ENCODE data around the gene ZNF224.

ZNF224 gene

DNA sequence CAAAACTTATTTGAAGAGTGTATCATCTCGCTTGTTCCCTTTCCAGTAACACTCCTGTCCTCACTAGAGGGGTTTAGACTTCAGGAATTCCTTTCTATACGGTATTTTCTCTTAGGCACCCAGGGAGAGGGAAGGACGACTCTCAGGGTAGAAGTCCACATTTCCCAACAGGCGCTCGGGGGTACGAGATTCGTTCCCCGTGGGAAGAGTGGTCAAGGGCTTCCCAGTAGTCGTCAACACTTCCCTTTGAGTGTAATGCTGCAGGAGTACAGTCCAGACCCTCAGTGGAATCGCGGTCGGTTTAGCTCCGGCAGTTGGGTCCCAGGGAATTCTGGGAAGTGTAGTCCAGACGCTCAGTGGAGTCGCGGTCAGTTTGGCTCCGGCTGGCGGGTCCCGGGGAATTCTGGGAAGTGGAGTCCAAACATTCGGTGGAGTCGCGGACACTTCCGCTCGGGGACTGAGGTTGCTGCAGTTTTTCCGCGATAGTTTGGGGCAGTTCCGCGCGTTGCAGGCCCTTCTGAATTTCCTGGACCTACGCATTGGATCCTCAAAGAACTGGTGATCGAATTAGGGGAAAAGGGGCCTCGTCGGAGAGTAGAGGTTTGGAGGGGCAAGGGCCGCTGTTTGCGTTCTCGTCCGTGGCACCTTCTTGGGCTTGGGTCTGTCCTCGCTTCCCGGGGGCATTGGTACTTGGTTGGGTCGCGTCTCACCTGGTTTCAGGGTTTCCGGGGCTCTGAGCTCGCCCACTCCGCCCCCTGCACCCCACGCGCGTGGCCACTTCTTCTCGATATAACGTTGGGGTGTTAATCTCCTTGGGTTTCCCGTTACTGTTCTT lies at the start of gene ZNF224:
ZNF224 (plus strand) TSS at position 431 of the 835 bp plus-strand sequence. CDS start 3,513 bp downstream, outside the sequence.
- peak within 1 kb of the TSS; percentile 81 for H3K4me3 ChIP-seq (ENCODE audit: low read depth, low read length)
- DNase-seq (ENCODE audit: low read depth) = peak; percentile 86
- in situ Hi-C loops (cut with HindIII; ENCODE audit: low sequenced_read_pairs) = no loop called here
- TF ChIP-seq, protein P1, sequence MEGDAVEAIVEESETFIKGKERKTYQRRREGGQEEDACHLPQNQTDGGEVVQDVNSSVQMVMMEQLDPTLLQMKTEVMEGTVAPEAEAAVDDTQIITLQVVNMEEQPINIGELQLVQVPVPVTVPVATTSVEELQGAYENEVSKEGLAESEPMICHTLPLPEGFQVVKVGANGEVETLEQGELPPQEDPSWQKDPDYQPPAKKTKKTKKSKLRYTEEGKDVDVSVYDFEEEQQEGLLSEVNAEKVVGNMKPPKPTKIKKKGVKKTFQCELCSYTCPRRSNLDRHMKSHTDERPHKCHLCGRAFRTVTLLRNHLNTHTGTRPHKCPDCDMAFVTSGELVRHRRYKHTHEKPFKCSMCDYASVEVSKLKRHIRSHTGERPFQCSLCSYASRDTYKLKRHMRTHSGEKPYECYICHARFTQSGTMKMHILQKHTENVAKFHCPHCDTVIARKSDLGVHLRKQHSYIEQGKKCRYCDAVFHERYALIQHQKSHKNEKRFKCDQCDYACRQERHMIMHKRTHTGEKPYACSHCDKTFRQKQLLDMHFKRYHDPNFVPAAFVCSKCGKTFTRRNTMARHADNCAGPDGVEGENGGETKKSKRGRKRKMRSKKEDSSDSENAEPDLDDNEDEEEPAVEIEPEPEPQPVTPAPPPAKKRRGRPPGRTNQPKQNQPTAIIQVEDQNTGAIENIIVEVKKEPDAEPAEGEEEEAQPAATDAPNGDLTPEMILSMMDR (IDR thresholded peaks at IDR 0.05; ENCODE audit: low read depth, low read length, missing control alignments) = no peak

DNA sequence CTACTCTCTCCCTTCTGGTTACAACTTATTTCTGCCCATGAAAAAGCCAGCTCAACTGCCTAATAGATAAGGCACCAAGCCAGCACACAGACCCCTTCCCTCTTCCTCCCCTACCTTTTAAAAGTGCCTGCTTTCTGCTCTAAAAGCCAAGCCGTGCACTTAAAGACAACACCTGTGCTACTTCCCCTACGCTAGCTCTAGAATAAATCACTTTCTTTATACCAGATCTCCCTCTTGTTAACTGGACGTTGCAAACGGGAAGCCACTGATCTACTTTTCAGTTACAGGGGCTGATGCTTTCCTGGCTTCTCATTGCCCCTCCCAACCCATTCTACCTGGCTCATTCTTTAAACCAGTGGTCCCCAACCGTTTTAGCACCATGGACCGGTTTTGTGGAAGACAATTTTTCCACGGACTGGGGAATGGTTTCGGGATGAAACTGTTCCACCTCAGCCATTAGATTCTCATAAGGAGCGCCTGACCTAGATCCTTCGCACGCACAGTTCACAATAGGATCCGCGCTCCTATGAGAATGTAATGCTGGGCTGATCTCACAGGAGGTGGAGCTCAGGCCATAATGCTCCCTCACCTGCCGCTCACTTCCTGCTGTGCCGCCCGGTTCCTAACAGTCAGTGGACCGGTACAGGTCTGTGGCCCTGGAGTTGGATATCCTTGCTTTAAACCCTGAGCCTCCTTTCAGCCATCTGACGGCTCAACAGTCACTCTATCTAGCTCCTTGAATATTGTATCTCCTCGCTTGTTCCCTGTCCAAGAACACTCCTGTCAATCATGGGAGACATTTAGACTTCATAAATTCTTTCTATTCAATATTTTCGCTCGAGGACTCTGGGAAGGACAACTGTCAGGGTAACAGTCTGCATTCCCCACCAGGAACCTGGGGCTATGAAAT lies 43.2 kb upstream of the ZNF224 start:
- DNase-seq (ENCODE audit: low read depth) = no peak
- peak overlapping the region; percentile 79 for H3K4me3 ChIP-seq (ENCODE audit: low read depth, low read length)
- in situ Hi-C loops (cut with HindIII; ENCODE audit: low sequenced_read_pairs) = no loop called here
- TF ChIP-seq, protein P1 (IDR thresholded peaks at IDR 0.05; ENCODE audit: low read depth, low read length, missing control alignments) = no peak

DNA sequence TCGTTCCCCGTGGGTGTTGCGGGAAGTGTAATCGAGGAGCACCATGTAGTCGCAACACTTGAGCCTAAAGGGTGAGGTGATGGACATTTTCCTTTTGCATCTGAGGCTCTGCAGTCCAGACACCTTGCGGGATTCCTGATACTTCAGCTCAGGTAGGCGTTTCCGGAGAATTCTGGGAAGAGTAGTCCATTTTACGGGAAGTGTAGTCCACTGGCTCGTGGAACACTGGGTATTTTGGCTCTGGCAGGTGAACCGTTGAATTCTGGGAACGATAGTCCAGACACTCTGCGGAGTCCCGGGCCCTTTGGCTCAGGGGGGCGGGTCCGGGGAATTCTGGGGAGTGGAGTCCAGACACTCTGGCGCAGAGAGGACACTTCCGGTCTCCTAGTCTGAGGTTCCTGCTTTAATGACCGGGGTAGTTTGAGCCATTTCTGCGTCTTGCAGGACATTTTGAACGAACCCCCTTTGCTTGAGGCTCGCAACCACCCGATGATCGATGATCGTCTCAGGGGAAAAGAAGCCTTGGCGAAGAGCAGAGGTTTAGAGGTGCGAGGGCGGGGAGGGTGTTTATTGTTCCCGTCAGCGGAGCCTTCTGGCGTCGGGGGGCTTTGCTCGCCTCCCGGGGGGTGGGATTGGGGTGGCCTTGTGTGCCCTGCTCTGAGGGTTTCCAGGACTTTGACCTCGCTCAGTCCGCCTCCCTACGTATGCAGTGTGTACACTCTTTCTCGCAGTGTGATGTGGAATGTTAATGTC lies 42.3 kb upstream of the ZNF224 start, which contains the start of gene ZNF223:
ZNF223 (plus strand) TSS at position 387 of the 753 bp plus-strand sequence. CDS start 3,141 bp downstream, outside the sequence.
- H3K4me3 ChIP-seq (ENCODE audit: low read depth, low read length) = peak within 1 kb of the TSS; percentile 79
- TF ChIP-seq, protein P1 (IDR thresholded peaks at IDR 0.05; ENCODE audit: low read depth, low read length, missing control alignments) = no peak
- DNase-seq (ENCODE audit: low read depth) = peak; percentile 88
- in situ Hi-C loops (cut with HindIII; ENCODE audit: low sequenced_read_pairs) = no loop called here

DNA sequence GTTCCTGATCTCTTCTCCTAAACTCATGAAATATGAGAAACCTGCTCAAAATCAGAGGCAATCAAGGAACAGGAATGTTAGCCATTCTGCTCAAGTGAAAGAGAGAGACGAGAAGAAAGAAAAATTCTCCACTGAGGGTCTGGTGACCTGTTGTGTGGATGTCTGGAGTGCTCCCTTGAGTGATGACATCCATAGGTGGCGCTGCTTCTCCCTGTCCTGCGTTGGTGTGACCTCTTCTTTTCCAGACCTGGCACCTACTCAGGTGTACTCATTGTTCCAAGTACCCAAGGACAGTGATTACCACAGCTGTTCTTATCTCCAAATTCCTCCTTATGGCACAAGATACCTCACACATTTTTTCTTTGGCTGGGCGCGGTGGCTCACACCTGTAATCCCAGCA lies 38.3 kb upstream of the ZNF224 start:
- TF ChIP-seq, protein P1 (IDR thresholded peaks at IDR 0.05; ENCODE audit: low read depth, low read length, missing control alignments) = no peak
- no peak overlapping the region for H3K4me3 ChIP-seq (ENCODE audit: low read depth, low read length)
- DNase-seq (ENCODE audit: low read depth) = no peak
- in situ Hi-C loops (cut with HindIII; ENCODE audit: low sequenced_read_pairs) = no loop called here

DNA sequence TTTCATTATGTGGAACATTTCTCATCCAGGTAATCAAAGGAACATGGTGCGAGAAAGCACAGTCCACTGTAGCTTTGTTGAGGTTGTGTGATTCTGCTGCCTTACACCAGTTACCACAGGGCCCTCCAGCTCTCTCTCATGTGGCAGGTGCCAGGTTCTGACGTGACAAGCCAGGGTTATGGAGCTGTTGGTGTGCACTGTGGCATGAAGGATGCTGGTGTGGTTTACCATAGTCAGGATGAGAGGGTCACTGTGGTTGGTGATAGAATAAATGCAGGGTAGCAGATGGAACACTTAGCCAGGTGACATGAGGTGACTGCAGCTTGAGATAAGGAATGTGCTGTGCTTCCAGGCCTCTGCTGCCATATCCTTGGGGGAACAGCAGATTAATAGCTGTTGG lies 34.9 kb upstream of the ZNF224 start:
- H3K4me3 ChIP-seq (ENCODE audit: low read depth, low read length) = no peak overlapping the region
- no peak for DNase-seq (ENCODE audit: low read depth)
- TF ChIP-seq, protein P1 (IDR thresholded peaks at IDR 0.05; ENCODE audit: low read depth, low read length, missing control alignments) = no peak
- in situ Hi-C loops (cut with HindIII; ENCODE audit: low sequenced_read_pairs) = no loop called here

DNA sequence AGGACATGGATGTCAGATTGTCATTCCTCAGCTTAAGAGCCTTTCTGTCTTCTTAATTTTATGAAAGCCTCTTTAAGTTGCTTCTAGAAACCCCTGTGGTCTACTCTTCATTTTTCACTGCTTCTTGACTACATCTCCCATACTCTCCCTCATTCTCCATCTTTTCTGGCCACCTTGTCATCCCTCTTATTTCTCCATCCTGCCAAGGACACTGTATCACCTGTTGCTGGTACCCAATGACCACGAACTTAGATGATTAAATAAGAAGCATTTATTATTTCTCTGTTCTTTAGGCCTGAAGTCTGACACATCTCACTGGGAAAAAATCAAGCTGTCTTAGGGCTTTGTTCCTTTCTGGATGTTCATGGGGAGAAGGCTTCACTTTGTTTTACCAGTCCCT lies 33.1 kb upstream of the ZNF224 start:
- no peak overlapping the region for H3K4me3 ChIP-seq (ENCODE audit: low read depth, low read length)
- TF ChIP-seq, protein P1 (IDR thresholded peaks at IDR 0.05; ENCODE audit: low read depth, low read length, missing control alignments) = no peak
- no peak for DNase-seq (ENCODE audit: low read depth)
- in situ Hi-C loops (cut with HindIII; ENCODE audit: low sequenced_read_pairs) = no loop called here

Measured in astrocyte of the cerebellum (primary cell).